HepG2 (cell line): ENCODE results near the gene KPNA4. TPM values are rescaled to one million over a fixed set of nuclear protein-coding genes. Genes with fewer than 3 reads are reported as not detected.
A peak's percentile ranks its signal among the peaks of the same experiment; 100 is the strongest.

Source experiments
- ESRRA ChIP-seq: sonication (generic); formaldehyde crosslinking; IDR thresholded peaks from 2 replicates; pipeline ENCODE4 v1.5.1; 2020; ENCODE audit warnings: mild to moderate bottlenecking, low read depth, missing genetic modification reagents
- FOXA1 ChIP-seq, 2 experiments: fragments of 450-650 bp in 1 of 2; sonication (generic) in 1 of 2; formaldehyde crosslinking in 1 of 2; IDR thresholded peaks; 2 replicates each; pipeline versions ENCODE4 v1.4.0 to v1.6.1; 2016 to 2020; ENCODE audit warnings: missing genetic modification reagents in 1 of 2
- HNRNPK ChIP-seq: fragments of 200-400 bp; formaldehyde crosslinking; IDR thresholded peaks from 2 replicates; pipeline ENCODE4 v1.6.1; 2018; ENCODE audit warnings: low read length, low read depth, moderate library complexity, mild to moderate bottlenecking; ENCODE audit not compliant: poor library complexity, severe bottlenecking
- JDP2 ChIP-seq: sonication (generic); formaldehyde crosslinking; IDR thresholded peaks from 2 replicates; pipeline ENCODE4 v1.8.1; 2022; ENCODE audit warnings: missing genetic modification reagents, borderline replicate concordance
- KLF15 ChIP-seq: sonication (generic); formaldehyde crosslinking; IDR thresholded peaks from 2 replicates; pipeline ENCODE4 v1.8.1; 2023; ENCODE audit warnings: borderline replicate concordance, mild to moderate bottlenecking, inconsistent platforms, missing genetic modification reagents, mixed read lengths
- NFE2L2 ChIP-seq: fragments of 150-350 bp; IDR thresholded peaks from 2 replicates; pipeline ENCODE4 v1.6.1; 2014; ENCODE audit warnings: low read length
- NRL ChIP-seq: sonication (generic); formaldehyde crosslinking; IDR thresholded peaks from 2 replicates; pipeline ENCODE4 v1.5.0; 2020; ENCODE audit warnings: missing genetic modification reagents, mild to moderate bottlenecking, moderate library complexity, borderline replicate concordance
- POLR2AphosphoS5 ChIP-seq: IDR thresholded peaks from 2 replicates; pipeline ENCODE4 v1.6.1; 2012; ENCODE audit warnings: low read depth, low read length
- RXRA ChIP-seq: sonication (generic); formaldehyde crosslinking; IDR thresholded peaks from 2 replicates; pipeline ENCODE4 v1.5.1; 2020; ENCODE audit warnings: missing genetic modification reagents
- SIN3B ChIP-seq: fragments of 150-350 bp; IDR thresholded peaks from 2 replicates; pipeline ENCODE4 v1.6.1; 2014; ENCODE audit warnings: low read length
- SOX6 ChIP-seq, 2 experiments: fragments of 450-650 bp in 1 of 2; sonication (generic) in 1 of 2; formaldehyde crosslinking in 1 of 2; IDR thresholded peaks; 2 replicates each; pipeline versions ENCODE4 v1.4.0 to v1.6.1; 2017 to 2020; ENCODE audit warnings: antibody characterized with exemption in 1 of 2, mild to moderate bottlenecking in 1 of 2, missing genetic modification reagents in 1 of 2
- TAF1 ChIP-seq: sonication (generic); formaldehyde crosslinking; IDR thresholded peaks from 2 replicates; pipeline ENCODE4 v1.4.0; 2020; ENCODE audit warnings: missing genetic modification reagents
- ZBTB34 ChIP-seq: sonication (generic); formaldehyde crosslinking; IDR thresholded peaks from 2 replicates; pipeline ENCODE4 v1.8.0; 2022; ENCODE audit warnings: mild to moderate bottlenecking, missing genetic modification reagents
- ZBTB7A ChIP-seq: sonication (generic); formaldehyde crosslinking; IDR thresholded peaks from 2 replicates; pipeline ENCODE4 v1.8.0; 2022; ENCODE audit warnings: mild to moderate bottlenecking, missing genetic modification reagents
- ZFP82 ChIP-seq: sonication (generic); formaldehyde crosslinking; IDR thresholded peaks from 2 replicates; pipeline ENCODE4 v1.5.1; 2020; ENCODE audit warnings: mild to moderate bottlenecking, missing genetic modification reagents, borderline replicate concordance
- ZIK1 ChIP-seq: sonication (generic); formaldehyde crosslinking; IDR thresholded peaks from 2 replicates; pipeline ENCODE4 v1.5.0; 2020; ENCODE audit warnings: mild to moderate bottlenecking, low read depth, missing genetic modification reagents, borderline replicate concordance
- ZNF580 ChIP-seq: IDR thresholded peaks from 2 replicates; pipeline ENCODE4 v1.6.1; 2016; ENCODE audit warnings: low read depth, borderline replicate concordance
- ZNF703 ChIP-seq: sonication (generic); formaldehyde crosslinking; IDR thresholded peaks from 2 replicates; pipeline ENCODE4 v1.5.1; 2020; ENCODE audit warnings: missing genetic modification reagents, mild to moderate bottlenecking, moderate library complexity, borderline replicate concordance
- ZNF746 ChIP-seq: sonication (generic); formaldehyde crosslinking; IDR thresholded peaks from 2 replicates; pipeline ENCODE4 v1.8.0; 2022; ENCODE audit warnings: mild to moderate bottlenecking, missing genetic modification reagents
- ZNF773 ChIP-seq: sonication (generic); formaldehyde crosslinking; IDR thresholded peaks from 2 replicates; pipeline ENCODE4 v1.4.0; 2020; ENCODE audit warnings: missing genetic modification reagents, borderline replicate concordance
- ZNF781 ChIP-seq: sonication (generic); formaldehyde crosslinking; IDR thresholded peaks from 2 replicates; pipeline ENCODE4 v1.5.1; 2020; ENCODE audit warnings: borderline replicate concordance, mild to moderate bottlenecking, missing genetic modification reagents; ENCODE audit errors: not compliant biosample characterization
- polyA plus RNA-seq, 8 experiments: library from polyadenylated mRNA; depleted of rRNA in 3 of 8; stranded (reverse) in 7 of 8; unstranded in 1 of 8; fragments of >200 nt; fragmentation: Illumina TruSeq in 4 of 8; extraction: Trizol in 4 of 8; gene quantifications; 2 replicates each; pipeline versions ENCODE4 v1.2.1 to v1.2.3, GENCODE V29; 2011 to 2016; ENCODE audit warnings: low read depth in 4 of 8, missing spikeins in 1 of 8, mixed read lengths in 1 of 8; ENCODE audit not compliant: insufficient read depth in 1 of 8
- total RNA-seq, 5 experiments: library from RNA; depleted of rRNA; stranded (reverse); fragments of >200 nt; fragmentation: Illumina TruSeq; extraction: Trizol; gene quantifications; 2 replicates each; pipeline ENCODE4 v1.2.3, GENCODE V29; 2016; ENCODE audit warnings: low read depth in 1 of 5
- TF ChIP-seq, protein P1 (sequence below): sonication (generic); formaldehyde crosslinking; IDR thresholded peaks from 2 replicates; pipeline ENCODE4 v1.4.0; 2020; ENCODE audit warnings: mild to moderate bottlenecking, missing genetic modification reagents, borderline replicate concordance
- TF ChIP-seq, protein P2 (sequence below): sonication (generic); formaldehyde crosslinking; IDR thresholded peaks from 2 replicates; pipeline ENCODE4 v1.4.0; 2020; ENCODE audit warnings: missing genetic modification reagents

Gene KPNA4
- total and polyA plus RNA-seq, 2 of the 13 experiments (the other 11 are each of a cell fraction or from before 2014, with no cell fraction given): 9.9 to 27.9 TPM

- TF ChIP-seq, protein P1, sequence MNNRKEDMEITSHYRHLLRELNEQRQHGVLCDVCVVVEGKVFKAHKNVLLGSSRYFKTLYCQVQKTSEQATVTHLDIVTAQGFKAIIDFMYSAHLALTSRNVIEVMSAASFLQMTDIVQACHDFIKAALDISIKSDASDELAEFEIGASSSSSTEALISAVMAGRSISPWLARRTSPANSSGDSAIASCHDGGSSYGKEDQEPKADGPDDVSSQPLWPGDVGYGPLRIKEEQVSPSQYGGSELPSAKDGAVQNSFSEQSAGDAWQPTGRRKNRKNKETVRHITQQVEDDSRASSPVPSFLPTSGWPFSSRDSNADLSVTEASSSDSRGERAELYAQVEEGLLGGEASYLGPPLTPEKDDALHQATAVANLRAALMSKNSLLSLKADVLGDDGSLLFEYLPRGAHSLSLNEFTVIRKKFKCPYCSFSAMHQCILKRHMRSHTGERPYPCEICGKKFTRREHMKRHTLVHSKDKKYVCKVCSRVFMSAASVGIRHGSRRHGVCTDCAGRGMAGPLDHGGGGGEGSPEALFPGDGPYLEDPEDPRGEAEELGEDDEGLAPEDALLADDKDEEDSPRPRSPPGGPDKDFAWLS (CRISPR knock-in tag): 0 out of 2 replicates have a peak, but pooled peaks have one; percentile 83
- TF ChIP-seq POLR2AphosphoS5 (peak; percentile 69), FOXA1 (IDR thresholded peaks at IDR 0.05) (no peak), FOXA1 (CRISPR knock-in tag; IDR thresholded peaks at IDR 0.05) (no peak), HNRNPK (peak; percentile 70), KLF15 (no peak), RXRA (CRISPR knock-in tag) (0 out of 2 replicates have a peak, but pooled peaks have one; percentile 47), ZBTB7A (CRISPR knock-in tag) (no peak), ZNF703 (CRISPR knock-in tag) (no peak; the same call in 1 of the 2 replicates), ZNF746 (0 out of 2 replicates have a peak, but pooled peaks have one; percentile 18), NFE2L2 (no peak), ZNF781 (CRISPR knock-in tag) (peak; percentile 39), ZBTB34 (CRISPR knock-in tag) (0 out of 2 replicates have a peak, but pooled peaks have one; percentile 28), ZFP82 (CRISPR knock-in tag) (no peak), ZNF580 (CRISPR knock-in tag) (peak; percentile 79; the same call in 1 of the 2 replicates), ZIK1 (no peak), ESRRA (CRISPR knock-in tag) (no peak), TAF1 (CRISPR knock-in tag) (peak; percentile 59), JDP2 (CRISPR knock-in tag) (no peak), SIN3B (no peak), ZNF773 (CRISPR knock-in tag) (0 out of 2 replicates have a peak, but pooled peaks have one; percentile 50), SOX6 (IDR thresholded peaks at IDR 0.05) (no peak), SOX6 (CRISPR knock-in tag; IDR thresholded peaks at IDR 0.05) (peak; percentile 48), NRL (CRISPR knock-in tag) (no peak)
- TF ChIP-seq, protein P2, sequence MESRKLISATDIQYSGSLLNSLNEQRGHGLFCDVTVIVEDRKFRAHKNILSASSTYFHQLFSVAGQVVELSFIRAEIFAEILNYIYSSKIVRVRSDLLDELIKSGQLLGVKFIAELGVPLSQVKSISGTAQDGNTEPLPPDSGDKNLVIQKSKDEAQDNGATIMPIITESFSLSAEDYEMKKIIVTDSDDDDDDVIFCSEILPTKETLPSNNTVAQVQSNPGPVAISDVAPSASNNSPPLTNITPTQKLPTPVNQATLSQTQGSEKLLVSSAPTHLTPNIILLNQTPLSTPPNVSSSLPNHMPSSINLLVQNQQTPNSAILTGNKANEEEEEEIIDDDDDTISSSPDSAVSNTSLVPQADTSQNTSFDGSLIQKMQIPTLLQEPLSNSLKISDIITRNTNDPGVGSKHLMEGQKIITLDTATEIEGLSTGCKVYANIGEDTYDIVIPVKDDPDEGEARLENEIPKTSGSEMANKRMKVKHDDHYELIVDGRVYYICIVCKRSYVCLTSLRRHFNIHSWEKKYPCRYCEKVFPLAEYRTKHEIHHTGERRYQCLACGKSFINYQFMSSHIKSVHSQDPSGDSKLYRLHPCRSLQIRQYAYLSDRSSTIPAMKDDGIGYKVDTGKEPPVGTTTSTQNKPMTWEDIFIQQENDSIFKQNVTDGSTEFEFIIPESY: no peak
Measured at GRCh38 chr3:160565442-160566403, at the start of gene KPNA4 (continued).
